GM21786 (cell line): ENCODE data around the gene GTF2I.
A peak's percentile ranks its signal among the peaks of the same experiment; 100 is the strongest.
"Not testable (repeated sequence)": the region's sequence is repeated elsewhere in the genome, so short reads cannot be mapped to it uniquely, and the experiment has no call there.

Experiments used
- ATAC-seq: cut with Tn5 transposase; IDR thresholded peaks from one replicate; pipeline ENCODE4 v1.9.1; 2021; ENCODE audit not compliant: unreplicated experiment

Gene GTF2I

DNA sequence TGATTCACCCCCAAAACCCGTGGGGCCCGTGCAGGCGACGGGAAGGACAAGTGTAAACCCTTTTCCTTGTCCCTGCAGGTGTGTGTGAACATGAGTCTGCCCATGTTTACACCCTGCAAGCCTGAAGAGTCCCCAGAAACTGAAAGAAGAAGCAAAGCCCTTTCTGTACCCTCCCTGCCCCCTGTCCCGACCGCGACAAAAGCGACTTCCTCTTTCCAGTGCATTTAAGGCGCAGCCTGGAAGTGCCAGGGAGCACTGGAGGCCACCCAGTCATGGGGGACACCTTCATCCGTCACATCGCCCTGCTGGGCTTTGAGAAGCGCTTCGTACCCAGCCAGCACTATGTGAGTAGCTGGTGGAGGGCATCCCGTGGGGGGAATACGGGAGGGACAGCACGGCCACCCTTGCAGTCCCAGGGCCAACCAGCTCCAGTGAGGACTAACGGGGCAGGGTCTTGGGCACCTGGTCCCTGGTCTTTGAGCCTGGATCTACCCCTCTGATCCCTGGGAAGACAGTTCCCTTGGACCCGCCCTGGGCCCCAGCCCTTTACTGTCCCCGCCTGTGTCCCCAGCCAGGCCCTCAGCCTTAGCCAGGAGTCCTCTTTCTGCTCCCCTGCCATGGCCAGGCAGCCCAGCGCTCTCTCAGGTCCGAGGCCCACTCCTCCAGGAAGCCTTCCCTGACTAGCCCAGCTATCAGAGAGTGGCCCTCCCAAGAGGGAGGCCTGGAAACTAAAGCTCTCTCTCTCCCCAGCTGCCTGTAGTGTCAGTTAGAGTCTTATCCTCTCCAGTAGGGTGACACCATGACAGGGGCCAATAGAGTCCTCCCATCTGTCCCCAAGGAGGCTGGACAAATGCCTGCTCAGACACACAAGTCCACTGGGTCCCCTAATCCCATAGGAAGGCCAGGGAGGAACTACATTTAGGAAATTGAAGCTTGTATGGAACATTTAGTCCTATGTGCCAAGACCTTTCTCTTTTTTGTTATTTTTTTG, 116.5 kb downstream of the GTF2I start, which contains the start of gene NCF1:
Gene NCF1, plus strand, starts transcription at position 252 of the 991 bp plus-strand sequence. Its CDS starts 21 bp downstream, at position 273.
- ATAC-seq = peak; percentile 80

DNA sequence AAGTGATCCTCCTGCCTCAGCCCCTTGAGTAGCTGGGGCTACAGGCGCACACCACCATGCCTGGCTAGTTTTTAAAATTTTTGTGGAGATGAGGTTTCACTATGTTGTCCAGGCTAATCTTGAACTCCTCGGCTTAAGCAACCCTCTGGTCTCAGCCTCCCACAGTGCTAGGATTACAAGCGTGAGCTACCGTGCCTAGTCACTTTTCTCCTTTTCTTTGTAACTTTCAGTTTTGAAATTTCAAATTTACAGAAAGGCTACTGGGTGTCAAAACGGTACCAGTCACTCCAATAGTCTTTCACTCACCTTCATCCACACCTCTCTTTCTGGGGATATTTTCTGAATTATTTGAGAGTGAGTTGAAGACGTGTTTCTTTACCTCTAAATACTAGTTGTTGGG, 117.6 kb downstream of the GTF2I start:
- ATAC-seq = not testable (repeated sequence)

DNA sequence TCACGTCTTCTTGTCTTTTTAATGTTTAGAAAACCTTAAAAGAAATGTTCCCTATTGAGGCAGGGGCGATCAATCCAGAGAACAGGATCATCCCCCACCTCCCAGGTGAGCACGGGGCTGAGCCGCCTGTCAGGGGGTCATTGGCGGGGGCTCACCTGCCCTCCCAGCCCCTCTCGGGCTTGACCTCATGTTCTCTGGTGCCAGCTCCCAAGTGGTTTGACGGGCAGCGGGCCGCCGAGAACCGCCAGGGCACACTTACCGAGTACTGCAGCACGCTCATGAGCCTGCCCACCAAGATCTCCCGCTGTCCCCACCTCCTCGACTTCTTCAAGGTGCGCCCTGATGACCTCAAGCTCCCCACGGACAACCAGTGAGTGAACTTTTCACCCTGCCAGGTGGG, 121.5 kb downstream of the GTF2I start:
- ATAC-seq = not testable (repeated sequence)

DNA sequence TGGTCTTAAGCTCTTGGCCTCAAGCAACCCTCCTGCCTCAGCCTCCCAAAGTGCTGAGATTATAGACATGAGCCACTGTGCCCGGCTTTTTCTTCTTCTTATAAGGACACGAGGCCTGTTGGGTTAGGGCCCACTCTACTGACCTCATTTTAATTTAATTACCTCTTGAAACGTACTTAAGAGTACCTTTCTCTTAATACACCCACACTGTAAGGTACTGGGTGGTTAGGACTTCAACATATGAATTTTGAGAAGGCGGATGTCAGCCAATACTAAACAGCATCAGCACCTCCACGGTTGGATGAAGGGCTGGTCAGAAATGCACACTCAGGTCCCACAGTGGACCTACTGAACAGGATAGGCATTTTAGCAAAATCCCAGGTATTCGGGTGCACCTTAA, 124.2 kb downstream of the GTF2I start:
- not testable (repeated sequence) for ATAC-seq

DNA sequence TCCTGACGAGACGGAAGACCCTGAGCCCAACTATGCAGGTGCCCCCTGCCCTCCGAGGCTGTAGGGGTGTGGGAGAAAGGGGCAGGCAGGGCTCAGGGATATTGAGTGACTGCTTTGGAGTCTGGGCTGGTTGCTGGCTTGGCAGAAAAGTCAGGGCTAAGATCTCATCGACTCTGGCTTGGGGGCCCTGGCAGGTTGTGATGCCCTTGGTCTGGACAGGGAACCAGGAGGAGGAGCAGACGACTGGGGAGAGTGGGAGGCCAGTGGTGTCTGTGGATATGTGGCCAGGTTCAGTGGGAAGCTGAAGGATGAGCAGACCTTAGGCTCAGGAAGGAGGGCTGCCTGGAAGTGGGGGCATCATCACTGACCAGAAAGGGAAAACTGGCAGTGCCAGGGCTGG, 126.1 kb downstream of the GTF2I start:
- not testable (repeated sequence) for ATAC-seq

DNA sequence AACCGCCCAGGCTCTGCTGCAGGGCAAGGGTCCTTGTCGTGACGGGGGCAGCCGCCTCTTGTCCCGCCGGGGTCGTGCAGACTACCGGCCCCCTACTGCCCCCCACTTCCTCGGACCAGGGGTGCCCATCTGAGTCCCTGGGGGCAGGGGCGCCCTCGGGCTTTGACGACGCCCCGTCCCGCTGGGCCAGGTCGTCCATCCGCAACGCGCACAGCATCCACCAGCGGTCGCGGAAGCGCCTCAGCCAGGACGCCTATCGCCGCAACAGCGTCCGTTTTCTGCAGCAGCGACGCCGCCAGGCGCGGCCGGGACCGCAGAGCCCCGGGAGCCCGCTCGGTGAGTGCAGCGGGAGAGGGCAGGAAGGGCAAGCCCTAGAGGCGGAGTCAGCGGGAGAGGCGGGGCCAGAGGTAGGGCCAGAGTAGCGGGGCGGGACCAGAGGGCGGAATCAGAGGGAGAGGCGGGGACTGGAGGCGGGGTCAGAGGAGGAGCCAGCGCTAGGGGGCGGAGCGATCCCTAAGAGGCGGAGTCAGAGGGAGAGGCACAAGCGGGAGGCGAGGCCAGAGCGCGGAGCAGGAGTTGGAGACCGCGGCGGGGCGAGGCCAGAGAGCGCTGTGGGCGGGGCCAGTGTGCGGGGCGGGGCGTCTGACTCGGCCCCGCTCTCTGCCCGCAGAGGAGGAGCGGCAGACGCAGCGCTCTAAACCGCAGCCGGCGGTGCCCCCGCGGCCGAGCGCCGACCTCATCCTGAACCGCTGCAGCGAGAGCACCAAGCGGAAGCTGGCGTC, 131.0 kb downstream of the GTF2I start:
- ATAC-seq = peak; percentile 87

DNA sequence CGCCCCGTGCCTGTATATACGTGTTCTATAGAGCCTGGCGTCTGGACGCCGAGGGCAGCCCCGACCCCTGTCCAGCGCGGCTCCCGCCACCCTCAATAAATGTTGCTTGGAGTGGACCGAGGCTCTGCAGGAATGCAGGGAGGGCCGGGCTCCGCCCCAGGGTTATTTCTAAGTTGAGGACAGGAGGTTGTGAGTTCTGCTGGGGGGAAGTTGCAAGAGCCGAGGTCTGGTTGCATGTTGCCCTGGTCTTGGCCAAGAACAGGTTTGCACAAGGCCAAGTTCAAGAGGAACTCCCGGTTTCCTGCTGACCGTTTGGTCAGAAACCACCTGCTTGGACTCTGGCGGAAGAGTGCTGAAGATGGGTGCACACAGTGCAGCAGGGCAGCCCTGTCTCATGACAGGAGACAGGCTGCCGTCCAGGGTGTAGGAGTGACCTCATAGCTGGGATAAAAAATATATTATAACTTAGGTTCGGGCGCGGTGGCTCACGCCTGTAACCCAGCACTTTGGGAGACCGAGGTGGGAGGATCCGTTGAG, 131.8 kb downstream of the GTF2I start:
- not testable (repeated sequence) for ATAC-seq

DNA sequence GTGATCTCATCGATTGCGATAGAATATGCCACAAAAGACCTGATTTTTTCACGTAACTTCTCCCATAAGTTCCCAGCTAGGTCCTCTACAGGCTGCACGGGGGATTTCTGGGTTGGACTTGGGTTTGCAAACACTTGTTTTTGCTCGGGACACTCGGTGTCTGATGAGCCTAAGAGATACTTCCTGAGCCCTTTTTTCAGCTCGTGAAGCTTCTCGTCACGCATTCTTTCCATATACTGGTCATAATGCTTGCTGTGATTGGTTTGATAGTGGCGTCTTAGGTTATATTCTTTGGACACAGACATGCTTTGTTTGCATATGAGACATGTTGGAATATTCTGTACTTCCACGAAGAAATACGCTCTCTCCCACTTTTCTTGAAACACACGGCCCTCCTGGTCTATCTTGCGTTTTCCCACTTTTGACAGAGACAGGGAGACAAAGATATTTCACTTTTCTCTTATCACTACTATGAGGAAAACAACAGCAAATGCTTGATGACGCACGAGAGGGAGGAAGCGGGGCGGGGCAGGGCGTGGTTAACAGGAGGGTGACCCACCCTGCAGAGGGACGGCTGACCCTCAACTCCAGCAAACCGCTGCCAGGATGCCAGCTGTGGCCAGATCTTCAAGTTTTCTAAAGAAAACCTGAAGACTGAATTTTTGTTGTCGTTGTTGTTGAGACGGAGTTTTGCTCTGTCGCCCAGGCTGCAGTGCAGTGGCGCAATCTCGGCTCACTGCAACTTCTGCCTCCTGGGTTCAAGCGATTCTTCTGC, 140.5 kb downstream of the GTF2I start:
- ATAC-seq = not testable (repeated sequence)

DNA sequence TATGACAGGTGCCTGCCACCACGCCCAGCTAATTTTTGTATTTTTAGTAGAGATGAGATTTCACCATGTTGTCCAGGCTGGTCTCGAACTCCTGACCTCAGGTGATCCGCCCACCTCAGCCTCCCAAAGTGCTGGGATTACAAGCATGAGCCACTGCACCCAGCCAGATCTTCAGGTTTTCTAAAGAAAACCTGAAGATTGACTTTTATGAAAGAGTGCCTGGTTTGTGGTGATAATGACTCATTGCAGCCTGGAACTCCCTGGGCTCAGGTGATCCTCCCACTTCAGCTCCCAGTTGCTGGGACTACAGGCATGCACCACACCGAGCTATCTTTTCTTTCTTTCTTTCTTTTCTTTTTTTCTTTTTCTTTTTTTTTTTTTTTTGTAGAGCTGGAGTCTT, 141.1 kb downstream of the GTF2I start:
- ATAC-seq = not testable (repeated sequence)
